Measurements from ENCODE around the gene CRACR2B.

The CRACR2B gene

GRCh38 chr11:863023-863909 lies 35.5 kb downstream of the CRACR2B start:
- Histone ChIP-seq H3K36me3 (ENCODE audit: control insufficient read depth, insufficient read depth, low read length) (no peaks in the 10 kb centered on the region), H3K79me2 (no peaks in the 10 kb centered on the region), H3K27me3 (ENCODE audit: control insufficient read depth, insufficient read depth, low read length) (no peaks in the 10 kb centered on the region), H3K4me1 (no peaks in the 10 kb centered on the region), H2AFZ (no peak overlapping the region), H3K9ac (no peak overlapping the region), H3K27ac (no peak overlapping the region), H3K4me2 (ENCODE audit: low read length) (no peak overlapping the region), H3K9me3 (ENCODE audit: control insufficient read depth, low read length) (no peaks in the 10 kb centered on the region), H3K4me3 (ENCODE audit: low read depth, low read length) (no peak overlapping the region)
- no peak for TF ChIP-seq CTCF (IDR thresholded peaks at IDR 0.05)

GRCh38 chr11:863910-864827 lies 36.5 kb downstream of the CRACR2B start:
- H3K27ac ChIP-seq: no peak overlapping the region
- H3K4me3 ChIP-seq (ENCODE audit: low read depth, low read length): no peak overlapping the region
- H3K4me1 ChIP-seq: no peaks in the 10 kb centered on the region
- TF ChIP-seq CTCF (IDR thresholded peaks at IDR 0.05): no peak
- no peaks in the 10 kb centered on the region for H3K27me3 ChIP-seq (ENCODE audit: control insufficient read depth, insufficient read depth, low read length)
- no peak overlapping the region for H2AFZ ChIP-seq
- H3K9ac ChIP-seq: no peak overlapping the region
- no peak overlapping the region for H3K4me2 ChIP-seq (ENCODE audit: low read length)
- no peaks in the 10 kb centered on the region for H3K9me3 ChIP-seq (ENCODE audit: control insufficient read depth, low read length)
- no peaks in the 10 kb centered on the region for H3K79me2 ChIP-seq
- H3K36me3 ChIP-seq (ENCODE audit: control insufficient read depth, insufficient read depth, low read length): no peaks in the 10 kb centered on the region

GRCh38 chr11:864898-865297 lies 37.2 kb downstream of the CRACR2B start:
- no peak overlapping the region for H3K4me3 ChIP-seq (ENCODE audit: low read depth, low read length)
- no peaks in the 10 kb centered on the region for H3K9me3 ChIP-seq (ENCODE audit: control insufficient read depth, low read length)
- no peak overlapping the region for H3K4me2 ChIP-seq (ENCODE audit: low read length)
- no peaks in the 10 kb centered on the region for H3K36me3 ChIP-seq (ENCODE audit: control insufficient read depth, insufficient read depth, low read length)
- no peak overlapping the region for H3K9ac ChIP-seq
- H3K4me1 ChIP-seq: no peaks in the 10 kb centered on the region
- H3K27me3 ChIP-seq (ENCODE audit: control insufficient read depth, insufficient read depth, low read length): no peaks in the 10 kb centered on the region
- no peak overlapping the region for H2AFZ ChIP-seq
- no peaks in the 10 kb centered on the region for H3K79me2 ChIP-seq
- TF ChIP-seq CTCF (IDR thresholded peaks at IDR 0.05): no peak
- no peak overlapping the region for H3K27ac ChIP-seq

GRCh38 chr11:865462-866430 lies 38.0 kb downstream of the CRACR2B start:
- Histone ChIP-seq H3K27me3 (ENCODE audit: control insufficient read depth, insufficient read depth, low read length) (no peaks in the 10 kb centered on the region), H3K4me1 (no peaks in the 10 kb centered on the region), H3K79me2 (no peaks in the 10 kb centered on the region), H3K36me3 (ENCODE audit: control insufficient read depth, insufficient read depth, low read length) (no peaks in the 10 kb centered on the region), H3K9me3 (ENCODE audit: control insufficient read depth, low read length) (no peaks in the 10 kb centered on the region), H3K27ac (no peak overlapping the region), H3K9ac (no peak overlapping the region), H3K4me2 (ENCODE audit: low read length) (no peak overlapping the region), H3K4me3 (ENCODE audit: low read depth, low read length) (no peak overlapping the region), H2AFZ (no peak overlapping the region)
- no peak for TF ChIP-seq CTCF (IDR thresholded peaks at IDR 0.05)

All from parathyroid adenoma (tissue), 2 donors.